Measurements from ENCODE around the gene DAGLA.

Gene DAGLA

GRCh38 chr11:61768376-61769076 lies 88.3 kb downstream of the DAGLA start:
- DNase-seq, result no peak

- no peak for DNase-seq
Measured at GRCh38 chr11:61769169-61769920, 89.2 kb downstream of the DAGLA start.

GRCh38 chr11:61769946-61770683 lies 89.9 kb downstream of the DAGLA start:
- no peak for DNase-seq

DNA sequence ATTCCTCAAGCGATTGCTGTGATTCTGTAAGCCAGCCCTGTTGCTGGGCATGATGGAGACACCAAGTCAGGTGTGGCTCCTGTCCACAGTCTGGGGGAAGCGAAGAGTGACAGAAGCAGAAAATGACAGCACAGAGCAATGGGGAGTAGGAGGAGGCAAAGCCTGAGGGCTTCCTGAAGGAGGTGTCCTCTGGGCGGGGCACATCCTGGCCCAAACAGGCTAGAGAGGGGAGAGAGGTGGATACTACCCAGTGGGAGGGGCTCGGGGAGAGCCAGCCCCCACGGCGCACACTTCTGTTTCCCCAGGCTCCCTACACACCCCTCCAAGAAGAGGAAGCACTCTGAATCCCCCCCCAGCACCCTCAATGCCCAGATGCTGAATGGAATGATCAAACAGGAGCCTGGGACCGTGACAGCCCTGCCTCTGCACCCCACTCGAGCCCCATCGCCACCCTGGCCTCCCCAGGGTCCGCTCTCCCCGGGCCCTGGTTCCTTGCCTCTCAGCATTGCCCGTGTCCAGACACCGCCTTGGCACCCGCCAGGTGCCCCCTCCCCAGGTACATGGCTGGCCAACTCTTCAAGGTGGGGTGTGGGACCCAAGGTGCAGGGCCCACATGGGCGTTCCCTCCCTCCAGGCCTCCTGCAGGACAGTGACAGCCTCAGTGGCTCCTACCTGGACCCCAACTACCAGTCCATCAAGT lies 91.2 kb downstream of the DAGLA start:
- no peak for DNase-seq

- no peak for DNase-seq
Measured at GRCh38 chr11:61771985-61772455, 91.8 kb downstream of the DAGLA start.

DNA sequence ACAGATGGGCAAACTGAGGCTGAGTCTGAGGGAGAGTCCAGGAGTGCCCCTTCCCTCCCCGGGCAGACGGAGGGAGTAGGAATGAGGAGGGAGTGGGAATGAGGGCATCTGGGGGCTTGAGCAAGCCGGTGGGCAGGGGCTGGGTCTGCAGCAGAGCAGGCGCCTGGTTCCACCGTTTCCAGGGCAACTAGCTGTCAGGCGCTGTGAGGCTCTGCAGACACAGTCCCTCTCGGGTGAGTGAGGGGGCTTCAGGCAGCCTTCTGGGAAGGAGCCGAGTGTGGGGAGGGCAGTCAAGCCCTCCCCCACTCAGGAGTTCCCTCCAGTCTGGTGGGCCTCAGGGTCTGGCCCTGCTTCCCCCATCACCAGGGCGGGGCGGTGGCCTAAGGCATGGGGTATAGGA lies 93.2 kb downstream of the DAGLA start:
- no peak for DNase-seq

- DNase-seq, result no peak
Measured at GRCh38 chr11:61773809-61774208, 93.6 kb downstream of the DAGLA start.

DNA sequence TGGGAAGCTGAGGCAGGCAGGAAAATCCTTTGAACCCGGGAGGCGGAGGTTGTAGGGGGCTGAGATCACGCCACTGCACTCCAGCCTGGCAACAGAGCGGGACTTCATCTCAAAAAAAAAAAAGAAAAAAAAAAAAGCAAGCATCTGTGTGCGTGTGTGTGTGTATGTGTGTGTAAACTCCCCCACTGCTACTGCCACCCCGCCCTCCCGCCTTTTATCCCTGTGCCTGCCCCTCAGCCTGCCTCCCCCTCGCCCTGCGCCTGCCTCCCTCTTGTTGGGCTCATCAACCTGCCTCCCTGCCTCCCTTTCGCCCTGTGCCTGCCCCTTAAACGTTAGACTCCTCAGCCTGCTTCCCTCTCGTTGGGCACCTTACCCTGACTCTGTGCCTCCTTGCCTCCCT lies 94.2 kb downstream of the DAGLA start:
- no peak for DNase-seq

DNA sequence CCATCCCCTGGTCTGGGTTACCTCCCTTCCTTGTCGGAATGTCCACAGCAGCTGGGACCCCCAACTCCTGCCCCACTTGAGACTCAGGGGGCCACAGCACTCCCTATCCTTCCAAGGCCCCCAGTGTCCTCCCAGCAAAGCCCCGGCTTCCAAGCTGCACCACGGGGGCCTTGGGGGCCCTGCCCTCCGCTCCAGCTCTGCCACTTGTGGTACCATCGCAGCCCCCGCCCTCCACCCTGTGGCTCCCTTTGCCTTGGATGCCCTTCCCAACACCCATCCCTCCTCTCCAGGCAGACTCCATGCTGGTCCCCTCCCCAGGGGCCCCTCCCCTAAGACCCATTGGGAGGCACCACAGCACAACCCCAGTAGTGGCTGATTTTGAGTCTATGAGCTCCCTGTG lies 94.9 kb downstream of the DAGLA start:
- DNase-seq, result no peak

- no peak for DNase-seq
Measured at GRCh38 chr11:61775606-61776554, 95.7 kb downstream of the DAGLA start.

DNA sequence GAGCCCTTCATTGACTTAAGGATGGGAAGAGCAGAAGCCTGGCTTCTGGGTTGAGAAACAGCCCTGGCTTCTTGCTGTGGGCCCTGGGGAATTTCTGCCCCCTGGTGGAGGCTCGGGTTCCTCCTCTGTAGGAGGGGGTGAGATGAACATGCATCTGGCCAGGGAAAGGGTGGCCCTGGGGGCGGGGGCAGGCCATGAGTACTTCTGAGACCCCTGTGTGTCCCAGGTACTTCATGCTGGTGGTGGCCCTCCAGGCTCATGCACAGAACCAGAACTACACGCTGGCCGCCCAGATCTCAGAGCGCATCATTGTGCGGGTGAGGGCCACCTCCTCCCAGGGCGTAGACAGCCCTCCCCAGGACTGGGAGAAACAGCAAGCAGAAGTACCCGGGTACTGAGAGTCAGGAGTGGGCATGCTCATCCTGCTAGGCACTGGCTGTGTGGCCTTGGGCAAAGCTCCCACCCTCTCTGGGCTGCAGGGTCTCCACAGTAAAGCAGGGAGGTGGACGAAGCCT lies 96.4 kb downstream of the DAGLA start:
- DNase-seq, result no peak

DNA sequence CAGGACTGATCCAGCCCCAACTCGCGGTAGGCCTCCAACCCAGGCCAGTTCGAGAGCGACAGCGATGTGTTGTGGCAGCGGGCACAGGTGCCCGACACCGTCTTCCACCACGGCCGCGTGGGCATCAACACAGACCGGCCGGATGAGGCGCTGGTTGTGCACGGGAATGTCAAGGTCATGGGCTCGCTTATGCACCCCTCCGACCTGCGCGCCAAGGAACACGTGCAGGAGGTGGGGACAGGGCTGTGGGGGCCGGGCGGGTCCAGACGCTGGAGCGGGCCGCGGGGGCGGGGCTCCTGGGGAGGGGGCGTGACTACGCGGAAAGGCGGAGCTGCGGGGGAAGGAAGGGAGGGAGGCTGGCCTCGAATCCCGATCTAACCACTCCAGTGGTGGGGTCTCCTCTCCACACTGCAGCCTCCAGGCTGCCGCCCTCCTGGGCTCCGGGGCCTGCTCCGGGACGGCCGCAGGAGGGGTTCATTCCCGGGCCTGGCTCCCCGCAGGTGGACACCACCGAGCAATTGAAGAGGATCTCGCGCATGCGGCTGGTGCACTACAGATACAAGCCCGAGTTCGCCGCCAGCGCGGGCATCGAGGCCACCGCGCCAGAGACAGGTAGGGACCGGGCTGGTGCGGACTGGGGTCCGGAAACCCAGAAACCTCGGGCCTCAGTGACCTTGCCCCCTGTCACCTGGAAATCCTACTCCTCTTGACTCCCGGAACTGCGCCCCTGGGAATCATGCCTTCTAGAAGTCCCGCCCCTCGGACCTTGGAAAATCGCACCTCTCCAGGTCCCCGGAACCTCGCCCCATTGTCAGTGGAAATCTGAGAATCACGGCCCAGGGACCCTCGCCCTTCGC lies 97.3 kb downstream of the DAGLA start:
- peak; percentile 70 for DNase-seq

GRCh38 chr11:61778357-61778886 lies 98.2 kb downstream of the DAGLA start:
- DNase-seq, result no peak

DNA sequence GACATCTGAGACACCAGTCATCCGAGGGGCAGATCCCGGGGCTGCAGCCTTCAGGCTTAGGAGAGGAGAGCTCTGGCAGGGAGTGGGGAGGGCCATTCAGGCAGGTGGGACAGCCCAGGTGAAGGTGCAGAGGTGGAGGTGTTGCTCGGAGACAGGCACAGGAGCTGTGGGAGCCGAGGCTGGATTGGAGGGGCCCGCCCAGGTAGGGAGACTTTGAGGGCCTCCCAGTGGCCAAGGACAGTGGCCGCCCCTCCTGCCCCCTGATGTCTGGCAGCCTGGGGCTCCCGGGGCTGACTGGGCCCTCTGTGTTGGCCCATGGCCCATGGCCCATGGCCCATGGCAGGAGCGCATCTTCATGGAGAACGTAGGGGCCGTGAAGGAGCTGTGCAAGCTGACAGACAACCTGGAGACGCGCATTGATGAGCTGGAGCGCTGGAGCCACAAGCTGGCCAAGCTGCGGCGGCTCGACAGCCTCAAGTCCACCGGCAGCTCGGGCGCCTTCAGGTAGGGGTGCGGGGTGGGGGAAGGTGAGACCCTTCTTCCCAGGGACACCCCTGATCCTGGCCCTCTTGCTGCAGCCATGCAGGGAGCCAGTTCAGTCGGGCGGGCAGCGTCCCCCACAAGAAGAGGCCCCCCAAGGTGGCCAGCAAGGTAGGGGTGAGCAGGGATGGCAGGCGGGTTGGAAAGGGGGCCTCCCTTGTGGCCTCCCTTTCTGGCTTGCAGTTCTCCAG lies 98.9 kb downstream of the DAGLA start:
- DNase-seq, result no peak

- no peak for DNase-seq
Measured at GRCh38 chr11:61779666-61780525, 99.7 kb downstream of the DAGLA start.

DNA sequence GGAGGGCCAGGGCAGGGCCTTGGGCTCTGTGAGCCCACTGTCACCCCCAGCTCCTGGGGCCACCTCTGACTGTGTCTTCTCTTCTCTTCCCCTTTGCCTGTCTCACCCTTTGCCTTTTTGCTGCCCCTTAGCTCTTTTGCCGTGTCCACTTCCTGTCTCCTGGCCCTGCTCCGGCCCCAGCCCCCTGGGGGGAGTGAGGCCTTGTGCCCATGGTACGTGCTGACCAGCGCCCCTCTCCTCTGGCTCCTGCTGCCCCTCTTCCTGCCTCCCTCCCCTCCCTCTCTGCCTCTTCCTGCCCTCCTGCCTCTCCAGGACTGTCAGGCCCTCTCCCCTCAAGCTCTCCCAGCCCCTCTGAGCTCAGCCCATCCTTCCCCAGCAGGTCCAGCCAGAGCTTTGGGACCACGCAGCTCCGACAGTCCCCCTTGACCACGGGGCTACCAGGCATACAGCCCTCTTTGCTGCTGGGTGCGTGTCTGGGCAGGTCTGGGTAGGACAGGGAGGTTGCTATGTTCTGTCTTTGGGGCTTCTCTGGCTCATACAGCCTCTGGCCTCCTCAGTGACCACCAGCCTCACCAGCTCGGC lies 100.5 kb downstream of the DAGLA start:
- DNase-seq, result no peak

DNA sequence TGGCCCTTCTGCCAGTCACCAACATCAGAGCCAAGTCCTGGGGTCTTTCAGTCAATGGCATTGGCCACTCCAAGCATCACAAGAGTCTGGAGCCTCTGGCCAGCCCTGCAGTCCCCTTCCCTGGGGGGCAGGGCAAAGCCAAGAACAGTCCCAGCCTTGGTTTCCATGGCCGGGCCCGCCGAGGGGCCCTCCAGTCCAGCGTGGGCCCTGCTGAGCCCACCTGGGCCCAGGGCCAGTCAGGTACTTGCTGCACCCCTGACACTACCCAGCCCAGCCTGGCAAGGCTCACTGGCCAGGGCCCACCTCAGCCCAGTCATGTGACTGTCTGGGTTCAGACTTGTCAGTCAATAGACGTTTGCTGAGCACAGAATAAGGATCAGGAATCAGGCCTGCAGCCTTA lies 101.4 kb downstream of the DAGLA start:
- no peak for DNase-seq

DNA sequence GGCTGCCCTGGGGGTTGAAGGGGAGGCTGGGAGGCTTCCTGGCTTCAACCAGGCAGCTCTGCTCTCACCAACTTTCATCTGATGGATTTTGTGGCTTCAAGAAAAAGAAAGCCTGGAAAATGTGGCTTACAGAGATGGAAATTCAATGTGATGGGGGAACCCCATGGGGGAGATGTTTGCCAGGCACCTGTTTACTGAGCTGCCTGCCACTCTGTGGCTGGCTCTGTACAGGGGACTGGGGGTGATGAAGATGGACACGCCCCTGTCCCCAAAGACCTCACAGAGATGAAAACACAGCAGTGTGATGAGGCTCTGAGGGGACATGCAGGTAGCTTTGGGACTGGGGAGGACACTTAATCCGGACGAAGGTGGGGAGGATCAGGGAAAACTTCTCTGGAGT lies 102.1 kb downstream of the DAGLA start:
- DNase-seq, result no peak

All from activated CD4-positive, CD25-positive, alpha-beta regulatory T cell treated with anti-CD3 and anti-CD28 coated beads, Interleukin-2, amount 50 U/mL, for 72 hours (primary cell).